GM19452 (cell line): Measurements from ENCODE around the gene GOLGA6L7.
"Not testable (repeated sequence)": the region's sequence is repeated elsewhere in the genome, so short reads cannot be mapped to it uniquely, and the experiment has no call there.

ENCODE experiments used
- ATAC-seq: cut with Tn5 transposase; IDR thresholded peaks from one replicate; pipeline ENCODE4 v1.9.1; 2021; ENCODE audit not compliant: unreplicated experiment

Gene GOLGA6L7

GRCh38 chr15:28844147-28844546, 4.3 kb downstream of the GOLGA6L7 start:
- not testable (repeated sequence) for ATAC-seq

- ATAC-seq = not testable (repeated sequence)
These were observed 4.9 kb downstream of the GOLGA6L7 start for GRCh38 chr15:28843520-28843919.

GRCh38 chr15:28842210-28842609, 6.2 kb downstream of the GOLGA6L7 start:
- ATAC-seq = not testable (repeated sequence)

- ATAC-seq = not testable (repeated sequence)
These were observed 8.2 kb downstream of the GOLGA6L7 start for GRCh38 chr15:28840285-28840684.

- ATAC-seq = not testable (repeated sequence)
These were observed 13.4 kb downstream of the GOLGA6L7 start for GRCh38 chr15:28834957-28835585.

- ATAC-seq = not testable (repeated sequence)
These were observed 16.4 kb downstream of the GOLGA6L7 start for GRCh38 chr15:28831897-28832587.

GRCh38 chr15:28821420-28821819, 27.0 kb downstream of the GOLGA6L7 start:
- ATAC-seq = not testable (repeated sequence)

GRCh38 chr15:28819930-28820295, 28.5 kb downstream of the GOLGA6L7 start:
- not testable (repeated sequence) for ATAC-seq

GRCh38 chr15:28819019-28819929, 29.2 kb downstream of the GOLGA6L7 start:
- not testable (repeated sequence) for ATAC-seq

- not testable (repeated sequence) for ATAC-seq
These were observed 30.3 kb downstream of the GOLGA6L7 start for GRCh38 chr15:28818168-28818567.

GRCh38 chr15:28814059-28814458, 34.4 kb downstream of the GOLGA6L7 start:
- not testable (repeated sequence) for ATAC-seq

- not testable (repeated sequence) for ATAC-seq
These were observed 35.1 kb downstream of the GOLGA6L7 start for GRCh38 chr15:28813392-28813791.

- ATAC-seq = not testable (repeated sequence)
These were observed 36.4 kb downstream of the GOLGA6L7 start for GRCh38 chr15:28811852-28812550.

- ATAC-seq = not testable (repeated sequence)
These were observed 38.0 kb downstream of the GOLGA6L7 start for GRCh38 chr15:28810444-28810843.

- ATAC-seq = not testable (repeated sequence)
These were observed 40.3 kb downstream of the GOLGA6L7 start for GRCh38 chr15:28808136-28808535.

- not testable (repeated sequence) for ATAC-seq
These were observed 48.1 kb downstream of the GOLGA6L7 start for GRCh38 chr15:28800366-28800765.

GRCh38 chr15:28798234-28798633, 50.2 kb downstream of the GOLGA6L7 start:
- ATAC-seq = not testable (repeated sequence)

- ATAC-seq = not testable (repeated sequence)
These were observed 54.2 kb downstream of the GOLGA6L7 start for GRCh38 chr15:28794231-28794630.
